Neural cell (in vitro differentiated cells): ENCODE measurements around the gene RNLS.

Experiments used
- CTCF ChIP-seq: fragments of 450-650 bp; IDR thresholded peaks from 2 replicates; pipeline ENCODE4 v1.5.1; 2014; ENCODE audit warnings: antibody characterized with exemption, mild to moderate bottlenecking, moderate library complexity; ENCODE audit not compliant: poor library complexity, severe bottlenecking
- EP300 ChIP-seq: fragments of 450-650 bp; conservative IDR thresholded peaks from 2 replicates; pipeline ENCODE4 v1.6.1; 2014; ENCODE audit warnings: antibody characterized with exemption, mild to moderate bottlenecking, moderate library complexity; ENCODE audit not compliant: poor library complexity, severe bottlenecking
- EZH2 ChIP-seq: fragments of 200-600, 300-800 bp; shearing (Covaris generic), sonication (generic); IDR thresholded peaks from 2 replicates; pipeline ENCODE4 v1.6.1; 2014; ENCODE audit warnings: antibody characterized with exemption, low read length, borderline replicate concordance, mild to moderate bottlenecking; ENCODE audit not compliant: insufficient read depth, poor library complexity, severe bottlenecking

GRCh38 chr10:88253622-88254021, 329.5 kb downstream of the RNLS start:
- TF ChIP-seq EZH2, result no peak
- TF ChIP-seq CTCF, result no peak
- no peak for TF ChIP-seq EP300
